ENCODE data around the gene TNFAIP8L3.
"Not testable (repeated sequence)": the region's sequence is repeated elsewhere in the genome, so short reads cannot be mapped to it uniquely, and the experiment has no call there.

TNFAIP8L3 gene

DNA sequence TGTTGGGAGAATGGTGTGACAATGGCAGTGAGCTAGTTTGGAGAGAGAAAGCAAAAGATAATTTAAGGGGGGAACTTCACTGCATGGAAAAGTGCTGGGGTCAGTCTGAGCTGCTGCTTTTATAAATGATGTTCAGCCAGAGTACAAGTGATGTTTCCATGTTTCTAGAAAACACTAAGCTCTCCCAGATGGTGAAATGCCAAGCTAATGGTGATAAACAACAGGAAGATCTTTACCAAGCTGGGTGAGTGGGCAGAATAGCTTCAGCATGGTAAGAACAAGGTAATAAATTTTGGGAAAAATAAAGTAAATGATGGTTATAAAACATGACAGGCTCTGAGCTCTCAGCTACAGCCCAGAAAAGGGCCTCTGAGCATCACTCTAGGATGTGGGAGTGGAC, 29.4 kb downstream of the TNFAIP8L3 start:
- in situ Hi-C loops (cut with MboI; ENCODE audit: low sequenced_read_pairs) = no loop called here

- in situ Hi-C loops (cut with MboI; ENCODE audit: low sequenced_read_pairs) = no loop called here
Measured at GRCh38 chr15:51062736-51063135, 32.0 kb downstream of the TNFAIP8L3 start.

GRCh38 chr15:51060030-51060673, 34.6 kb downstream of the TNFAIP8L3 start:
- in situ Hi-C loops (cut with MboI; ENCODE audit: low sequenced_read_pairs) = no loop called here

GRCh38 chr15:51054535-51054934, 40.2 kb downstream of the TNFAIP8L3 start:
- in situ Hi-C loops (cut with MboI; ENCODE audit: low sequenced_read_pairs) = no loop called here

DNA sequence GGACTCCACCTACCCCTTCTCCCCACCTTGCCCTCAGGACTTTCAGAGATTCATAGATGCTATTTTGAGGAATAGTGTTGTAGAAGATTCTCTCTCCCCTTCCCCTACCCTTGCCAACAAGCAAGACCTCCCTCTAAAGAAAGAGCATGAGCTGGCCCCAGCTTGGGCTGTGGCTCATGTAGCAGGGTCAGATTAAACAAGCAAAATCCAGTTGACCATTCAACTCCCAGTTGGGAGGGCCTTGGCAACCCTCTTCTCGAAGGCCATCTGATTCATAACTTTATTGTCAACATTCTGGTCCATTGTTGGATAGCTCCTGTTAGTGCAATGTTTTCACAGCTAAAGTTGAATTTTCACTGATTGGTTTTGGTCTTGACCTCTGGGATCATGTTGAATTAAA, 41.1 kb downstream of the TNFAIP8L3 start:
- in situ Hi-C loops (cut with MboI; ENCODE audit: low sequenced_read_pairs) = no loop called here

GRCh38 chr15:51051776-51052175, 42.9 kb downstream of the TNFAIP8L3 start:
- in situ Hi-C loops (cut with MboI; ENCODE audit: low sequenced_read_pairs) = no loop called here

DNA sequence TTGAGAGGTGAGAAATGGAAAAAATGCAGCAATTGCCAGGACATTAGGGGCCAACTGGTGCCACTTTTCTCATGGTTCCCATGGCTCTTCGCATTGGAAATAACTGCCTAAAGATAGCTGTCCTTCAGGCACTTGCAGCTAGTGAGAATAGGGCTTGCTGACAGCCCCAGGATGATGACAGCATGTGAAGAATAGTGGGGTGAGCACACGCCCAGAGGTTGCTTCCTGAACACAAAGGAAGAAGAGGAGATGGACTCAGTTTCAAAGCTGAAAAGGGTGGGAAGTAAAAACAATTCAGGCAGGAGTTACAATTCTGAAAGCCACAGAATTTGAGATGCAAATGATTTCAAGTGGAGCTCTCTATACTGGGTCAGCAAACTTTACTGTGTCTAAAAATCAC, 45.6 kb downstream of the TNFAIP8L3 start:
- in situ Hi-C loops (cut with MboI; ENCODE audit: low sequenced_read_pairs) = no loop called here

- in situ Hi-C loops (cut with MboI; ENCODE audit: low sequenced_read_pairs) = no loop called here
Measured at GRCh38 chr15:51048308-51048707, 46.4 kb downstream of the TNFAIP8L3 start.

DNA sequence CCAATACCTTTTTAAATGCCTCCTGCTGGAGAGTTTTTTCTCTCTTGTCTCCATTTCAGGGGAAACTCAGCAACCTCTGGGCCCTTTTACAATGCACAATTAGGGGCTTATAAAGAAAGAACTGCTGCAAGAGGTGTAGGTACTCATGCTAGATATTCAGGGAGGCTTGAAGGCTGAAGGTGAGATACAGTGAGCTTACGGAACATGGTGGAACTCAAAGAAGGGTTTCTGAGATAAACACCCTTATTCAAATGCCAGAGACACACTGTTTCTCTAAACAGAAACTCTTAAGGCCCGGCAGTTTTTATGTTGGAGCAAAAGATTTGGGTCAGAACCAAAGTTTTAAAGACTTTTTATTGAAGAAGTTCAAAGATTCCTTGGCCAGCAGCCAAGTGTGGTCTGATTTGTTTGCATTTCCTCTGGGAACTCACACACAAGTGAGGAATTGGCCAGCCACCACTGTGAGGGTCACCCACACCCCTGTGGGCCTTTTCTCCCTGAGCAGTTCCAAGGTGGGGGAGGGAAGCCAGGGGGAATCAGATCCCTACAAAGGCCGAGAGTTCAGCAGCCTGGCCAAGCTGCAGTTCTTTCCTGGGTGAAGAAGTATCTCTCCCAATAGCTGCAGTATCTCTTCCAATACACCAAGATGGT, 47.8 kb downstream of the TNFAIP8L3 start:
- in situ Hi-C loops (cut with MboI; ENCODE audit: low sequenced_read_pairs) = no loop called here

DNA sequence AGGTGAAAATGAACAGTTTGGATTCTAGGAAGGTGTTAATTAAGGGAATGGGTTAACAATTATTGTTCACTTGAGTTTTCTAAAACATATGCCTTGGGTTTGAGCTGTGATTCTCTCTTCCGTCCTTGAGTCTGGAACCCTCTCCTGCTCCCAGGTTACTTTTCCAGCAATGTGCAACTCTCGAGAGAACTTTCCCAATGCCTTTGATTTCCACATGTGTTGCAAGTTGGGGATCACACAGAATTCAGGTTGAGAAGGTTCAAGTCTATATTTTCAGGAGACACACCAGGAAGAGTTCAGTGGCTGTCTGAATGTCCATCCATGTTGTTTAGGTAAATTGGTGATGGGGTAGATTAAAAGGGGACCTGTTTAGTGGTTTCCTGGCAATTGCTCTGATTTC, 48.7 kb downstream of the TNFAIP8L3 start:
- in situ Hi-C loops (cut with MboI; ENCODE audit: low sequenced_read_pairs) = no loop called here

GRCh38 chr15:51044037-51044727, 50.5 kb downstream of the TNFAIP8L3 start:
- in situ Hi-C loops (cut with MboI; ENCODE audit: low sequenced_read_pairs) = no loop called here

DNA sequence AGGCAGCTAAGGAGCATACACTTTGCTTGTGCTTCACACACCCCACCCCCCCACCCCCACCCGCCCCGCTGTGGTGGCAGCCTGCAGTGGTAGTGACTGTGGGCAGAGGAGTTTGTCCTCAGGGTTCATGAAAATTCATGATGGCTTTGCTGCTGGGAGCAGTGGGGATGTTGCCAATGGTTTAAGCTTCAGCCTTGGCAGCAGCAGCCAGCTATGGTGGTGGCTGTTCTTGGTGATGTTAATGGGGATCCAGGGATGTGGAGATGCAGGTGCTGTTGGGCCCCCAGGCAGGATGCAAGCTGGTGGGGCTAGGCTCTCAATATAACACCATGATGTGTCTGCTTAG, 55.8 kb downstream of the TNFAIP8L3 start:
- in situ Hi-C loops (cut with MboI; ENCODE audit: low sequenced_read_pairs) = no loop called here

DNA sequence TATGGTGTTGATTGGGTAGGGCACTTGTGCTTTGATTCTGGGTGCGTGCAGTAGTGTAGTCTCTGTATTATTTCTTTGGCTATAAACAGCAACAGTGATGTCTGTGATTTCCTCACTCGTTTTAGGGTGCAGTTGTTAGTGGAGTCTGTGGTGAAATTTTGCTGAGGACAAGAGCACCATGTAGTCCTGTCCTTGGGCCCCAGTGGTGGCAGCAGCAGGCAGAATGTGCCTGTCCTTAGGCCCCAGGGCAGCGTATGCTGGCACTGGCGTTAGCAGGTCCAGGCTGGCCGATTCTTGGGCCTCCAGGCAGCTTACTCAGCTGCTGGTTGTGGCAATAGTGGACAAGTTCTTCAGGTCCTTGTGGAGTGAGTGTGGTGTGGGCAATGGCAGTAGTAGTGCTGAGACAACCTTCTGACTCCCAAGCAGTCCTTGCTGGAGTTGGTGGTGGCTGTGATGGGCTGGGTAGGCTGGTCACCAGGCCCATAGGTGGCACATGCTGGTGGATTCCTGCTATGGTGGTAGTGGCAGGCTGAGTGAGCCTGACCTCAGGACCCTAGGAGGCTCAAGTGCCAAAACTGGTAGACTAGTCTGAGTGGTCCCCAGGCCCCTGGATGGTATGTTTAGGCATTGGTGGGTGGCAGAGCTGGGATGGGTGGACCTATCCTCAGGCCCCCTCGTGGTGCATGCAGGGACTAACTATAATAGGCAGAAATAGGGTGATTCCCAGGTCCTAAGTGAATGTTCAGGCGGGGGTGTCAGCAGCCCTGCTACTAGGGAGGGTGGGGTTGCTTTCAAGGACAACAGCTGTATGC, 56.3 kb downstream of the TNFAIP8L3 start:
- in situ Hi-C loops (cut with MboI; ENCODE audit: low sequenced_read_pairs) = no loop called here

GRCh38 chr15:51037474-51037873, 57.2 kb downstream of the TNFAIP8L3 start:
- in situ Hi-C loops (cut with MboI; ENCODE audit: low sequenced_read_pairs) = not testable (repeated sequence)

GRCh38 chr15:51030649-51031316, 63.9 kb downstream of the TNFAIP8L3 start:
- in situ Hi-C loops (cut with MboI; ENCODE audit: low sequenced_read_pairs) = no loop called here

- in situ Hi-C loops (cut with MboI; ENCODE audit: low sequenced_read_pairs) = no loop called here
Measured at GRCh38 chr15:51025454-51025846, 69.3 kb downstream of the TNFAIP8L3 start.

- in situ Hi-C loops (cut with MboI; ENCODE audit: low sequenced_read_pairs) = no loop called here
Measured at GRCh38 chr15:51024735-51025453, 69.8 kb downstream of the TNFAIP8L3 start.

- in situ Hi-C loops (cut with MboI; ENCODE audit: low sequenced_read_pairs) = no loop called here
Measured at GRCh38 chr15:51023499-51023898, 71.2 kb downstream of the TNFAIP8L3 start.

GRCh38 chr15:51022206-51022605, 72.5 kb downstream of the TNFAIP8L3 start:
- in situ Hi-C loops (cut with MboI; ENCODE audit: low sequenced_read_pairs) = no loop called here

GRCh38 chr15:51016615-51017014, 78.1 kb downstream of the TNFAIP8L3 start:
- in situ Hi-C loops (cut with MboI; ENCODE audit: low sequenced_read_pairs) = no loop called here

All from hTERT RPE-1 (cell line).